CD4-positive, CD25-positive, alpha-beta regulatory T cell (primary cell): ENCODE data around the gene SLC6A13. TPM values are rescaled to one million over a fixed set of nuclear protein-coding genes. Genes with fewer than 3 reads are reported as not detected.
A peak's percentile ranks its signal among the peaks of the same experiment; 100 is the strongest.
"Not testable (repeated sequence)": the region's sequence is repeated elsewhere in the genome, so short reads cannot be mapped to it uniquely, and the experiment has no call there.

ENCODE experiments used
- ATAC-seq, 2 donors: fragments of 150-1000 bp; cut with Tn5 transposase; one replicate each; pipeline ENCODE4 v1.10.0; 2021; ENCODE audit warnings: low read depth in 2 of 2, moderate number of reproducible peaks in 2 of 2, moderate library complexity in 1 of 2
- DNase-seq, 3 donors: peaks; one replicate each; pipeline versions ENCODE4 v3.0.0 to v3.0.0-alpha.2; 2012 to 2022; ENCODE audit warnings: mixed read lengths in 1 of 3
- H3K27ac ChIP-seq: one replicate; pipeline ENCODE4 v1.7.0; 2013; ENCODE audit warnings: mild to moderate bottlenecking, low read length; ENCODE audit not compliant: insufficient read depth, poor library complexity, severe bottlenecking
- H3K27me3 ChIP-seq: one replicate; pipeline ENCODE4 v1.7.0; 2013; ENCODE audit warnings: low read length; ENCODE audit not compliant: control insufficient read depth, insufficient read depth
- H3K36me3 ChIP-seq: one replicate; pipeline ENCODE4 v1.7.0; 2013; ENCODE audit warnings: mild to moderate bottlenecking, low read length, moderate library complexity; ENCODE audit not compliant: control insufficient read depth, insufficient read depth
- H3K4me1 ChIP-seq: 2 replicates; pipeline ENCODE4 v1.7.0; 2013; ENCODE audit warnings: mild to moderate bottlenecking, low read length; ENCODE audit not compliant: insufficient read depth, control insufficient read depth, poor library complexity, severe bottlenecking
- H3K4me3 ChIP-seq: one replicate; pipeline ENCODE4 v1.7.0; 2013; ENCODE audit warnings: low read depth, mild to moderate bottlenecking, low read length, moderate library complexity
- H3K9me3 ChIP-seq, 2 experiments: 1 replicate in 1 of 2; 2 replicates in 1 of 2; pipeline ENCODE4 v1.7.0; 2013; ENCODE audit warnings: low read length in 2 of 2, mild to moderate bottlenecking in 1 of 2, moderate library complexity in 1 of 2; ENCODE audit not compliant: control insufficient read depth in 2 of 2
- H3K27ac Mint-ChIP-seq, 3 donors: one replicate each; pipeline ENCODE4 v1.8.0; 2020 to 2022; ENCODE audit warnings: mild to moderate bottlenecking in 3 of 3, mixed read lengths in 3 of 3, moderate library complexity in 2 of 3
- H3K27me3 Mint-ChIP-seq: one replicate; pipeline ENCODE4 v1.8.0; 2022; ENCODE audit warnings: mild to moderate bottlenecking, mixed read lengths
- H3K36me3 Mint-ChIP-seq: one replicate; pipeline ENCODE4 v1.8.0; 2020; ENCODE audit warnings: mixed read lengths
- H3K4me1 Mint-ChIP-seq, 4 donors: one replicate each; pipeline ENCODE4 v1.8.0; 2020 to 2022; ENCODE audit warnings: mixed read lengths in 4 of 4, mild to moderate bottlenecking in 1 of 4
- H3K4me3 Mint-ChIP-seq, 4 donors: one replicate each; pipeline ENCODE4 v1.8.0; 2020 to 2022; ENCODE audit warnings: mild to moderate bottlenecking in 4 of 4, mixed read lengths in 4 of 4, moderate library complexity in 3 of 4
- H3K9me3 Mint-ChIP-seq, 7 donors: one replicate each; pipeline ENCODE4 v1.8.0; 2020 to 2022; ENCODE audit warnings: mixed read lengths in 7 of 7, mild to moderate bottlenecking in 3 of 7, moderate library complexity in 2 of 7
- polyA plus RNA-seq, 4 donors: library from polyadenylated mRNA; unstranded; fragments of 300-500 nt; fragmentation: Illumina TruSeq; gene quantifications; one replicate each; pipeline ENCODE4 v1.2.3, GENCODE V29; 2021
- total RNA-seq: library from RNA; stranded (reverse); gene quantifications from one replicate; pipeline ENCODE4 v1.2.3, GENCODE V29; 2022

The SLC6A13 gene
- total and polyA plus RNA-seq, 5 donors from 2014 or later = 0.49 TPM; not detected in 4

- peak overlapping the region in 2 of 4 donors; percentile 80 to 87 for H3K4me3 Mint-ChIP-seq
- not testable (repeated sequence) for H3K36me3 ChIP-seq, H3K9me3 Mint-ChIP-seq, H3K4me1 ChIP-seq, DNase-seq, H3K27ac Mint-ChIP-seq, H3K27ac ChIP-seq, H3K4me1 Mint-ChIP-seq, H3K36me3 Mint-ChIP-seq, ATAC-seq, H3K9me3 ChIP-seq, H3K27me3 ChIP-seq, H3K4me3 ChIP-seq
- peaks cover 23% of the 10 kb centered on the region for H3K27me3 Mint-ChIP-seq
These were observed 74.4 kb downstream of the SLC6A13 start for GRCh38 chr12:187986-188909.

- no peak overlapping the region for H3K27ac Mint-ChIP-seq
- no peak overlapping the region for H3K4me3 Mint-ChIP-seq
- no peaks in the 10 kb centered on the region for H3K36me3 Mint-ChIP-seq
- H3K36me3 ChIP-seq = no peaks in the 10 kb centered on the region
- H3K4me3 ChIP-seq = no peak overlapping the region
- peaks cover 0 to 2% (median 0%) of the 10 kb centered on the region in 7 donors for H3K9me3 Mint-ChIP-seq
- no peak for DNase-seq
- H3K27me3 ChIP-seq = no peaks in the 10 kb centered on the region
- no peak overlapping the region for H3K27ac ChIP-seq
- no peak for ATAC-seq
- peaks cover 9% of the 10 kb centered on the region for H3K4me1 ChIP-seq
- H3K27me3 Mint-ChIP-seq = peaks cover 16% of the 10 kb centered on the region
- H3K9me3 ChIP-seq = no peaks in the 10 kb centered on the region
- H3K4me1 Mint-ChIP-seq = peaks cover 0 to 6% (median 0%) of the 10 kb centered on the region in 4 donors
These were observed 76.5 kb downstream of the SLC6A13 start for GRCh38 chr12:186006-186625.

DNA sequence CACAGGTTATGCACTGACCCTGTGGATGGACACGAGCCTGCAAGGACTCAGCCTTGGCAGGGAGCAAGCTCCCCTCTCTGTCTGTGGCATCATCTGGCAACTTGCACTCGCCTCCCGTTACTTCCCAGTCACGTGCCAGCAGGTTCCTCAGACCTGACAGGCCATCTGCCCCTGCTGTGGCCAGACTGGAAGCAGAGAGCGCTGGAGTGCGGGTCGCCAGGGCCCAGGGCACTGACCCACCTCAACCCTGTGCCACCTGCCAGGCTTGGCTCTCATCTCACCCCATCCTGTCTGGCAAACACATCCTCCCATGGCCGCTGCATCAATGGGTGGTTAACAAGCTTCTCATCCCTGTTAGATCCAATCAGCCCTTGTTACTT, 77.1 kb downstream of the SLC6A13 start:
- no peak overlapping the region for H3K27ac Mint-ChIP-seq
- H3K4me3 Mint-ChIP-seq = no peak overlapping the region
- no peak for DNase-seq

GRCh38 chr12:184811-185575, 77.6 kb downstream of the SLC6A13 start:
- peaks cover 0 to 11% (median 1%) of the 10 kb centered on the region in 4 donors for H3K4me1 Mint-ChIP-seq
- H3K4me1 ChIP-seq = peaks cover 9% of the 10 kb centered on the region
- H3K9me3 Mint-ChIP-seq = no peaks in the 10 kb centered on the region
- no peak overlapping the region for H3K27ac Mint-ChIP-seq
- H3K36me3 ChIP-seq = no peaks in the 10 kb centered on the region
- no peak overlapping the region for H3K4me3 ChIP-seq
- no peaks in the 10 kb centered on the region for H3K36me3 Mint-ChIP-seq
- H3K4me3 Mint-ChIP-seq = peak overlapping the region in 1 of 4 donors; percentile 68
- ATAC-seq = no peak
- H3K9me3 ChIP-seq = no peaks in the 10 kb centered on the region
- no peak overlapping the region for H3K27ac ChIP-seq
- H3K27me3 Mint-ChIP-seq = peaks cover 15% of the 10 kb centered on the region
- no peaks in the 10 kb centered on the region for H3K27me3 ChIP-seq
- no peak for DNase-seq

More for the DNA sequence above, 77.1 kb downstream of the SLC6A13 start:
- Mint-ChIP-seq H3K9me3 (peaks cover 0 to 2% (median 0%) of the 10 kb centered on the region in 7 donors), H3K36me3 (no peaks in the 10 kb centered on the region), H3K27me3 (peaks cover 15% of the 10 kb centered on the region), H3K4me1 (peaks cover 0 to 7% (median 0%) of the 10 kb centered on the region in 4 donors)
- H3K9me3 ChIP-seq = no peaks in the 10 kb centered on the region
- H3K27ac ChIP-seq = no peak overlapping the region
- H3K4me1 ChIP-seq = peaks cover 9% of the 10 kb centered on the region
- H3K27me3 ChIP-seq = no peaks in the 10 kb centered on the region
- no peak overlapping the region for H3K4me3 ChIP-seq
- no peaks in the 10 kb centered on the region for H3K36me3 ChIP-seq
- ATAC-seq = no peak

DNA sequence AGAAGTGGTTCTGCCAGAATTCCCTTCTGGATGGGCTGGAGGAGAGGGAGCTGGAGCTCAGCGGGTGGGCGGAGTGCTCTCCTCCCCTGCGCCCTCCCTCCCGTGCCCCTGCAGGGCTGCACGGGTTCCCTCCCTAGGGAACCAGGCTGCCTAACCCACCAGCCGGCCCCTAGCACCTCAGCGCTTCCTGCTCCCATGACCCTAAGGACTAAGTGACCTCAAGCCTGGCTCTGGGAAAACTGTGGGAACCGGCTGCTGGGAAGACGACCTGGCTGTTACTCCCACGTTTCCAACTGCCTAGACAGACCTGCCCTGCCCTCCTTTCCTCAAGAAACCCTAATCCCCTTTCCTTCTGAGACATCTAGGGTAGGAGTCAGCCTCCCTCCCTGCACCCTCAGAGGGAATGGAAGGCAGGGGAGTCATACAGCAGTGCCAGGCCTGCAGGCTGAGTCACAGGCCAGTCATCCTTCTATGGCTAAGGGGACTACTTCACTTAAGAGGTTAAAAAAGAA, 80.2 kb downstream of the SLC6A13 start:
- no peaks in the 10 kb centered on the region for H3K9me3 Mint-ChIP-seq
- H3K4me1 ChIP-seq = no peaks in the 10 kb centered on the region
- peaks cover 0 to 7% (median 3%) of the 10 kb centered on the region in 4 donors for H3K4me1 Mint-ChIP-seq
- no peaks in the 10 kb centered on the region for H3K36me3 Mint-ChIP-seq
- H3K9me3 ChIP-seq = no peaks in the 10 kb centered on the region
- H3K27ac Mint-ChIP-seq = no peak overlapping the region
- ATAC-seq = no peak
- no peaks in the 10 kb centered on the region for H3K27me3 ChIP-seq
- no peak for DNase-seq
- peaks cover 16% of the 10 kb centered on the region for H3K27me3 Mint-ChIP-seq
- no peaks in the 10 kb centered on the region for H3K36me3 ChIP-seq
- no peak overlapping the region for H3K27ac ChIP-seq
- H3K4me3 ChIP-seq = no peak overlapping the region
- no peak overlapping the region for H3K4me3 Mint-ChIP-seq

- DNase-seq (no peak), ATAC-seq (no peak)
- Histone ChIP-seq H3K9me3 (no peaks in the 10 kb centered on the region), H3K4me3 (no peak overlapping the region), H3K36me3 (no peaks in the 10 kb centered on the region), H3K4me1 (no peaks in the 10 kb centered on the region), H3K27me3 (no peaks in the 10 kb centered on the region), H3K27ac (no peak overlapping the region)
- H3K4me1 Mint-ChIP-seq = peaks cover 0 to 7% (median 3%) of the 10 kb centered on the region in 4 donors
- H3K27ac Mint-ChIP-seq = no peak overlapping the region
- H3K4me3 Mint-ChIP-seq = no peak overlapping the region
- peaks cover 13% of the 10 kb centered on the region for H3K27me3 Mint-ChIP-seq
- H3K36me3 Mint-ChIP-seq = no peaks in the 10 kb centered on the region
- no peaks in the 10 kb centered on the region for H3K9me3 Mint-ChIP-seq
These were observed 80.7 kb downstream of the SLC6A13 start for GRCh38 chr12:181921-182320.

GRCh38 chr12:180445-180844, 82.2 kb downstream of the SLC6A13 start:
- DNase-seq (peak in 1 of 3 donors; percentile 10), ATAC-seq (no peak)
- Mint-ChIP-seq H3K36me3 (no peaks in the 10 kb centered on the region), H3K27ac (no peak overlapping the region), H3K4me3 (no peak overlapping the region), H3K27me3 (peaks cover 9% of the 10 kb centered on the region), H3K9me3 (no peaks in the 10 kb centered on the region), H3K4me1 (peaks cover 0 to 7% (median 3%) of the 10 kb centered on the region in 4 donors)
- H3K4me1 ChIP-seq = no peaks in the 10 kb centered on the region
- H3K36me3 ChIP-seq = no peaks in the 10 kb centered on the region
- H3K9me3 ChIP-seq = no peaks in the 10 kb centered on the region
- no peaks in the 10 kb centered on the region for H3K27me3 ChIP-seq
- H3K4me3 ChIP-seq = no peak overlapping the region
- H3K27ac ChIP-seq = no peak overlapping the region
